Epithelial cell of umbilical artery (primary cell): ENCODE measurements around the gene CABLES1. TPM values are rescaled to one million over a fixed set of nuclear protein-coding genes. Genes with fewer than 3 reads are reported as not detected.

Experiments
- total RNA-seq: library from RNA; depleted of rRNA; stranded (reverse); fragments of >200 nt; gene quantifications from 2 replicates; pipeline ENCODE4 v1.2.3, GENCODE V29; 2014

CABLES1 gene
- 12.2 and 14.6 TPM in 2 replicates for total RNA-seq

GRCh38 chr18:23134780-23135549 lies at the start of gene CABLES1:
Gene CABLES1 (plus strand): TSS chr18:23135485. CDS start chr18:23135763, 278 bp downstream.

Other genes with a start within 250 kb of the CABLES1 start
- gene RBBP8, start 202.2 kb upstream of the CABLES1 start, total RNA-seq: 14.0 and 22.5 TPM in 2 replicates